GM12878 (cell line): Measurements from ENCODE around the gene PTGFRN. TPM values are rescaled to one million over a fixed set of nuclear protein-coding genes. Genes with fewer than 3 reads are reported as not detected.

Experiments
- ATAC-seq: fragments of 200-7000 bp; cut with Tn5 transposase; 3 replicates; pipeline ENCODE4 v1.9.1; 2020; ENCODE audit warnings: mild to moderate bottlenecking, moderate library complexity
- BruUV-seq: library from RNA; stranded (reverse); fragments of 400-500 nt; replicated peaks from 2 replicates; lab custom pipeline; 2021; lab: Mats Ljungman, UMichigan
- CTCF ChIA-PET: fragments of 300-600 bp; sonication (Branson Sonifier 250); formaldehyde crosslinking; extraction: SDS; loops from one replicate; lab custom pipeline; 2021; ENCODE audit warnings: inconsistent platforms; lab: Yijun Ruan, JAX
- POLR2A ChIA-PET: fragments of 350-600 bp; formaldehyde crosslinking; extraction: SDS; loops from one replicate; lab custom pipeline; 2021; ENCODE audit warnings: inconsistent platforms; lab: Charles Lee
- RAD21 ChIA-PET: fragments of 300-600 bp; sonication (Branson Sonifier 250); formaldehyde crosslinking; loops from one replicate; lab custom pipeline; 2023; ENCODE audit warnings: antibody characterized with exemption; ENCODE audit not compliant: unreplicated experiment; lab: Charles Lee
- SMC1A ChIA-PET: fragments of 300-600 bp; sonication (Branson Sonifier 250); formaldehyde crosslinking; loops from one replicate; lab custom pipeline; 2023; ENCODE audit not compliant: unreplicated experiment, uncharacterized antibody; lab: Charles Lee
- DNase-seq: peaks from one replicate; pipeline ENCODE4 v3.0.0-alpha.2; 2011; ENCODE audit warnings: low read depth, low spot score
- FAIRE-seq: peaks from 3 replicates; lab custom pipeline; 2011; peaks lifted over from hg19 to GRCh38; lab: Jason Lieb, UNC
- H2AFZ ChIP-seq: 2 replicates; pipeline ENCODE4 v1.6.0; 2011; ENCODE audit warnings: low read depth, low read length, control low read depth; ENCODE audit not compliant: control insufficient read depth
- H3K27ac ChIP-seq: 2 replicates; pipeline ENCODE4 v1.5.1; 2011; ENCODE audit warnings: control low read depth; ENCODE audit not compliant: control insufficient read depth, insufficient read depth
- H3K27me3 ChIP-seq, 2 experiments: replicated peaks in 1 of 2; 2 replicates each; pipeline versions ENCODE4 v1.6.0 to v1.6.1; 2011; ENCODE audit warnings: low read length in 1 of 2; ENCODE audit not compliant: control insufficient read depth in 2 of 2, insufficient read depth in 2 of 2
- H3K36me3 ChIP-seq, 2 experiments: 2 replicates each; pipeline ENCODE4 v1.5.1; 2011; ENCODE audit warnings: low read length in 1 of 2; ENCODE audit not compliant: control insufficient read depth in 2 of 2, insufficient read depth in 2 of 2
- H3K4me1 ChIP-seq: 2 replicates; pipeline ENCODE4 v1.6.1; 2011; ENCODE audit warnings: mild to moderate bottlenecking, low read length, moderate library complexity, mixed read lengths; ENCODE audit not compliant: control insufficient read depth, insufficient read depth
- H3K4me2 ChIP-seq: 2 replicates; pipeline ENCODE4 v1.6.0; 2011; ENCODE audit warnings: control low read depth; ENCODE audit not compliant: control insufficient read depth, insufficient read depth
- H3K4me3 ChIP-seq: fragments of 200-600 bp; sonication (generic); 2 replicates; pipeline ENCODE4 v1.5.1; 2016
- H3K79me2 ChIP-seq: 2 replicates; pipeline ENCODE4 v1.6.0; 2011; ENCODE audit warnings: low read length; ENCODE audit not compliant: control insufficient read depth, insufficient read depth
- H3K9ac ChIP-seq: 2 replicates; pipeline ENCODE4 v1.8.0; 2011; ENCODE audit warnings: low read length, control low read depth, mixed read lengths; ENCODE audit not compliant: control insufficient read depth, insufficient read depth
- H3K9me3 ChIP-seq: replicated peaks from 3 replicates; pipeline ENCODE4 v1.5.1; 2011; ENCODE audit warnings: mild to moderate bottlenecking, low read length; ENCODE audit not compliant: control insufficient read depth, insufficient read depth
- H4K20me1 ChIP-seq: 2 replicates; pipeline ENCODE4 v1.6.0; 2011; ENCODE audit not compliant: control insufficient read depth, insufficient read depth
- IKZF2 ChIP-seq, 2 experiments: fragments of 450-650 bp; IDR thresholded peaks; 2 replicates each; pipeline ENCODE4 v1.6.1; 2017; ENCODE audit warnings: mild to moderate bottlenecking in 2 of 2, moderate library complexity in 2 of 2
- NR2C2 ChIP-seq: IDR thresholded peaks from 2 replicates; pipeline ENCODE4 v1.6.1; 2011; ENCODE audit warnings: borderline replicate concordance, low read depth; ENCODE audit not compliant: control insufficient read depth, insufficient read length
- POLR2A ChIP-seq: IDR thresholded peaks from 2 replicates; pipeline ENCODE4 v1.6.1; 2011; ENCODE audit warnings: low read depth, mild to moderate bottlenecking, low read length
- POLR2AphosphoS5 ChIP-seq: IDR thresholded peaks from 2 replicates; pipeline ENCODE4 v1.6.1; 2011; ENCODE audit warnings: mild to moderate bottlenecking, low read length, inconsistent platforms
- POU2F2 ChIP-seq: IDR thresholded peaks from 3 replicates; pipeline ENCODE4 v1.6.1; 2011; ENCODE audit warnings: low read depth, mild to moderate bottlenecking, low read length, borderline replicate concordance
- SREBF2 ChIP-seq: IDR thresholded peaks from 2 replicates; pipeline ENCODE4 v1.6.1; 2012; ENCODE audit warnings: mild to moderate bottlenecking, low read length
- TARDBP ChIP-seq: IDR thresholded peaks from 2 replicates; pipeline ENCODE4 v1.6.1; 2016; ENCODE audit warnings: borderline replicate concordance
- WGBS: methylation state at CpG from one replicate; pipeline ENCODE4 v1.1.6; 2016; ENCODE audit warnings: low lambda C conversion rate; ENCODE audit not compliant: insufficient replicate concordance, insufficient coverage; ENCODE audit errors: missing lambda C conversion rate; 5-methylcytosine and 5-hydroxymethylcytosine counted together
- in situ Hi-C: fragments of 300-500 bp; cut with MboI; formaldehyde crosslinking; loops from 9 replicates; pipeline ENCODE4 v1.14.3; 2018; ENCODE audit warnings: mixed read lengths
- intact Hi-C: fragments of 100-400 bp; cut with micrococcal nuclease; formaldehyde crosslinking; loops from one replicate; pipeline ENCODE4 v1.14.2; 2022; ENCODE audit not compliant: unreplicated experiment
- polyA plus RNA-seq, 11 experiments: library from polyadenylated mRNA; depleted of rRNA in 4 of 11; unstranded in 6 of 11; stranded (reverse) in 5 of 11; fragments of >200 nt; fragmentation: Nextera tagmentation in 4 of 11; fragmentation: Illumina TruSeq in 1 of 11; extraction: Ambion mirVana in 4 of 11; extraction: Trizol in 1 of 11; gene quantifications; 1 replicate in 1 of 11; 2 replicates in 10 of 11; pipeline versions ENCODE4 v1.2.1 to v1.2.3, GENCODE V29; 2011 to 2016; ENCODE audit warnings: inconsistent platforms in 2 of 11, missing spikeins in 2 of 11, low read depth in 1 of 11
- total RNA-seq, 4 experiments: library from RNA; depleted of rRNA in 3 of 4; stranded (reverse); fragments of >200 nt in 3 of 4; fragmentation: Illumina TruSeq in 1 of 4; extraction: Trizol in 1 of 4; gene quantifications; 2 replicates each; pipeline versions ENCODE4 v1.2.1 to v1.2.3, GENCODE V29; 2013 to 2021
- TF ChIP-seq, protein P1 (sequence below): fragments of 450-650 bp; IDR thresholded peaks from 2 replicates; pipeline ENCODE4 v1.6.1; 2017; ENCODE audit warnings: mild to moderate bottlenecking, moderate library complexity
- TF ChIP-seq, protein P2 (sequence below): fragments of 450-650 bp; IDR thresholded peaks from 2 replicates; pipeline ENCODE4 v1.6.1; 2017; ENCODE audit warnings: mild to moderate bottlenecking, low read depth, inconsistent platforms; ENCODE audit not compliant: poor library complexity, severe bottlenecking
- TF ChIP-seq, protein P3 (sequence below): fragments of 450-650 bp; IDR thresholded peaks from 2 replicates; pipeline ENCODE4 v1.6.1; 2016; ENCODE audit warnings: mild to moderate bottlenecking
- TF ChIP-seq, protein P4 (sequence below): IDR thresholded peaks from 2 replicates; pipeline ENCODE4 v1.6.1; 2011; ENCODE audit warnings: low read depth, low read length, improper control_type of control experiment, borderline replicate concordance

Gene PTGFRN
- total and polyA plus RNA-seq, 10 of the 15 experiments (the other 5 are each of a cell fraction or from before 2014, with no cell fraction given): 2.7 to 8.3 (median 5.1) TPM

DNA sequence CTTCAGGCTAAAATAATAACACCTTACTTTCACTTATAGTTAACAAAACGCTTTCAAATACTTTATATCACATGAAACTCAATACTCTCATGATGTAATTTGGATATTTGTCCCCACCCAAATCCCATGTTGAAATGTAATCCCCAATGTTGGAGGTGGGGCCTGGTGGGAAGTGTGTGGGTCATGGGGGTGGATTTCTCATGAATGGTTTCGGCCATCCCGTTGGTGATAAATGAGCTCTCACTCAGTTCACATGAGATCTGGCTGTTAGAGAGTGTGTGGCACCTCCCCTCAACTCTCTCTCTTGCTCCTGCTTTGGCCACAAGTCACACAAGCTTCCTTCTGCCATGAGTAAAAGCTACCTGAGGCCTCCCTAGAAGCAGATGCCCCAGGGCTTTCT is 22.5 kb upstream of the PTGFRN start:
- no TSS peak for BruUV-seq
- Histone ChIP-seq H3K9ac (no peak overlapping the region), H4K20me1 (no peaks in the 10 kb centered on the region), H3K4me3 (no peak overlapping the region), H3K36me3 (no peaks in the 10 kb centered on the region), H3K9me3 (no peaks in the 10 kb centered on the region), H3K27ac (no peak overlapping the region), H3K27me3 (no peaks in the 10 kb centered on the region; a peak in 1 of 4 replicates), H3K4me2 (no peak overlapping the region), H2AFZ (no peak overlapping the region), H3K4me1 (no peaks in the 10 kb centered on the region), H3K79me2 (no peaks in the 10 kb centered on the region)
- RAD21 ChIA-PET: interaction anchor here (1.7 to 2.8 kb wide), 3 partner anchors 9 to 60 kb away, joined by 5 to 9 read pairs (median 8); no protein-coding TSS in a partner anchor
- intact Hi-C loops (no loop called here), in situ Hi-C loops (no loop called here)
- SMC1A ChIA-PET: interaction anchor here (1.0 to 11.0 kb wide), 6 partner anchors 10 to 149 kb away, joined by 3 to 146 read pairs (median 8); no protein-coding TSS in a partner anchor
- TF ChIP-seq, protein P1, sequence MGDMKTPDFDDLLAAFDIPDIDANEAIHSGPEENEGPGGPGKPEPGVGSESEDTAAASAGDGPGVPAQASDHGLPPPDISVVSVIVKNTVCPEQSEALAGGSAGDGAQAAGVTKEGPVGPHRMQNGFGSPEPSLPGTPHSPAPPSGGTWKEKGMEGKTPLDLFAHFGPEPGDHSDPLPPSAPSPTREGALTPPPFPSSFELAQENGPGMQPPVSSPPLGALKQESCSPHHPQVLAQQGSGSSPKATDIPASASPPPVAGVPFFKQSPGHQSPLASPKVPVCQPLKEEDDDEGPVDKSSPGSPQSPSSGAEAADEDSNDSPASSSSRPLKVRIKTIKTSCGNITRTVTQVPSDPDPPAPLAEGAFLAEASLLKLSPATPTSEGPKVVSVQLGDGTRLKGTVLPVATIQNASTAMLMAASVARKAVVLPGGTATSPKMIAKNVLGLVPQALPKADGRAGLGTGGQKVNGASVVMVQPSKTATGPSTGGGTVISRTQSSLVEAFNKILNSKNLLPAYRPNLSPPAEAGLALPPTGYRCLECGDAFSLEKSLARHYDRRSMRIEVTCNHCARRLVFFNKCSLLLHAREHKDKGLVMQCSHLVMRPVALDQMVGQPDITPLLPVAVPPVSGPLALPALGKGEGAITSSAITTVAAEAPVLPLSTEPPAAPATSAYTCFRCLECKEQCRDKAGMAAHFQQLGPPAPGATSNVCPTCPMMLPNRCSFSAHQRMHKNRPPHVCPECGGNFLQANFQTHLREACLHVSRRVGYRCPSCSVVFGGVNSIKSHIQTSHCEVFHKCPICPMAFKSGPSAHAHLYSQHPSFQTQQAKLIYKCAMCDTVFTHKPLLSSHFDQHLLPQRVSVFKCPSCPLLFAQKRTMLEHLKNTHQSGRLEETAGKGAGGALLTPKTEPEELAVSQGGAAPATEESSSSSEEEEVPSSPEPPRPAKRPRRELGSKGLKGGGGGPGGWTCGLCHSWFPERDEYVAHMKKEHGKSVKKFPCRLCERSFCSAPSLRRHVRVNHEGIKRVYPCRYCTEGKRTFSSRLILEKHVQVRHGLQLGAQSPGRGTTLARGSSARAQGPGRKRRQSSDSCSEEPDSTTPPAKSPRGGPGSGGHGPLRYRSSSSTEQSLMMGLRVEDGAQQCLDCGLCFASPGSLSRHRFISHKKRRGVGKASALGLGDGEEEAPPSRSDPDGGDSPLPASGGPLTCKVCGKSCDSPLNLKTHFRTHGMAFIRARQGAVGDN: no peak
- TF ChIP-seq, protein P2, sequence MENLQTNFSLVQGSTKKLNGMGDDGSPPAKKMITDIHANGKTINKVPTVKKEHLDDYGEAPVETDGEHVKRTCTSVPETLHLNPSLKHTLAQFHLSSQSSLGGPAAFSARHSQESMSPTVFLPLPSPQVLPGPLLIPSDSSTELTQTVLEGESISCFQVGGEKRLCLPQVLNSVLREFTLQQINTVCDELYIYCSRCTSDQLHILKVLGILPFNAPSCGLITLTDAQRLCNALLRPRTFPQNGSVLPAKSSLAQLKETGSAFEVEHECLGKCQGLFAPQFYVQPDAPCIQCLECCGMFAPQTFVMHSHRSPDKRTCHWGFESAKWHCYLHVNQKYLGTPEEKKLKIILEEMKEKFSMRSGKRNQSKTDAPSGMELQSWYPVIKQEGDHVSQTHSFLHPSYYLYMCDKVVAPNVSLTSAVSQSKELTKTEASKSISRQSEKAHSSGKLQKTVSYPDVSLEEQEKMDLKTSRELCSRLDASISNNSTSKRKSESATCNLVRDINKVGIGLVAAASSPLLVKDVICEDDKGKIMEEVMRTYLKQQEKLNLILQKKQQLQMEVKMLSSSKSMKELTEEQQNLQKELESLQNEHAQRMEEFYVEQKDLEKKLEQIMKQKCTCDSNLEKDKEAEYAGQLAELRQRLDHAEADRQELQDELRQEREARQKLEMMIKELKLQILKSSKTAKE: no peak
- no peak for TF ChIP-seq TARDBP
- TF ChIP-seq NR2C2: no peak
- no peak for TF ChIP-seq POLR2A
- TF ChIP-seq, protein P3, sequence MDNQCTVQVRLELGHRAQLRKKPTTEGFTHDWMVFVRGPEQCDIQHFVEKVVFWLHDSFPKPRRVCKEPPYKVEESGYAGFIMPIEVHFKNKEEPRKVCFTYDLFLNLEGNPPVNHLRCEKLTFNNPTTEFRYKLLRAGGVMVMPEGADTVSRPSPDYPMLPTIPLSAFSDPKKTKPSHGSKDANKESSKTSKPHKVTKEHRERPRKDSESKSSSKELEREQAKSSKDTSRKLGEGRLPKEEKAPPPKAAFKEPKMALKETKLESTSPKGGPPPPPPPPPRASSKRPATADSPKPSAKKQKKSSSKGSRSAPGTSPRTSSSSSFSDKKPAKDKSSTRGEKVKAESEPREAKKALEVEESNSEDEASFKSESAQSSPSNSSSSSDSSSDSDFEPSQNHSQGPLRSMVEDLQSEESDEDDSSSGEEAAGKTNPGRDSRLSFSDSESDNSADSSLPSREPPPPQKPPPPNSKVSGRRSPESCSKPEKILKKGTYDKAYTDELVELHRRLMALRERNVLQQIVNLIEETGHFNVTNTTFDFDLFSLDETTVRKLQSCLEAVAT: no peak
- TF ChIP-seq POU2F2: no peak
- no peak for TF ChIP-seq POLR2AphosphoS5
- TF ChIP-seq, protein P4, sequence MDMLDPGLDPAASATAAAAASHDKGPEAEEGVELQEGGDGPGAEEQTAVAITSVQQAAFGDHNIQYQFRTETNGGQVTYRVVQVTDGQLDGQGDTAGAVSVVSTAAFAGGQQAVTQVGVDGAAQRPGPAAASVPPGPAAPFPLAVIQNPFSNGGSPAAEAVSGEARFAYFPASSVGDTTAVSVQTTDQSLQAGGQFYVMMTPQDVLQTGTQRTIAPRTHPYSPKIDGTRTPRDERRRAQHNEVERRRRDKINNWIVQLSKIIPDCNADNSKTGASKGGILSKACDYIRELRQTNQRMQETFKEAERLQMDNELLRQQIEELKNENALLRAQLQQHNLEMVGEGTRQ: no peak
- no peak for TF ChIP-seq IKZF2 (IDR thresholded peaks at IDR 0.05)
- no peak for TF ChIP-seq SREBF2
- POLR2A ChIA-PET: interaction anchor here (0.7 to 1.3 kb wide), 2 partner anchors 38 to 74 kb away, joined by 3 read pairs; no protein-coding TSS in a partner anchor
- 42% methylated on average over 3 of the region's 3 CpGs for WGBS
- FAIRE-seq: no peak
- ATAC-seq: no peak
- CTCF ChIA-PET: interaction anchor here (0.9 to 1.9 kb wide), 5 partner anchors 14 to 163 kb away, joined by 3 to 10 read pairs (median 5); no protein-coding TSS in a partner anchor
- no peak for DNase-seq
